GM19468 (cell line): ENCODE data around the gene PHAX.
"Not testable (repeated sequence)": the region's sequence is repeated elsewhere in the genome, so short reads cannot be mapped to it uniquely, and the experiment has no call there.

Experiments used
- ATAC-seq: cut with Tn5 transposase; IDR thresholded peaks from one replicate; pipeline ENCODE4 v1.9.1; 2021; ENCODE audit warnings: mild to moderate bottlenecking, moderate library complexity, moderate number of reproducible peaks; ENCODE audit not compliant: unreplicated experiment; ENCODE audit errors: extremely low read depth

The PHAX gene

GRCh38 chr5:126650463-126650862 is 49.7 kb downstream of the PHAX start:
- ATAC-seq, result no peak

- no peak for ATAC-seq
Measured at GRCh38 chr5:126651013-126651577, 50.3 kb downstream of the PHAX start.

- ATAC-seq, result no peak
Measured at GRCh38 chr5:126656401-126657007, 55.8 kb downstream of the PHAX start.

GRCh38 chr5:126658561-126658960 is 57.8 kb downstream of the PHAX start:
- ATAC-seq, result no peak

GRCh38 chr5:126659805-126660482 is 59.2 kb downstream of the PHAX start:
- ATAC-seq, result no peak

- ATAC-seq, result no peak
Measured at GRCh38 chr5:126664586-126664985, 63.8 kb downstream of the PHAX start.

- ATAC-seq, result not testable (repeated sequence)
Measured at GRCh38 chr5:126670109-126670508, 69.4 kb downstream of the PHAX start.

- ATAC-seq, result not testable (repeated sequence)
Measured at GRCh38 chr5:126671681-126672080, 70.9 kb downstream of the PHAX start.

- ATAC-seq, result no peak
Measured at GRCh38 chr5:126673477-126673876, 72.7 kb downstream of the PHAX start.

- ATAC-seq, result no peak
Measured at GRCh38 chr5:126674145-126674544, 73.4 kb downstream of the PHAX start.

GRCh38 chr5:126675338-126675737 is 74.6 kb downstream of the PHAX start:
- ATAC-seq, result no peak

- ATAC-seq, result peak; percentile 67
Measured at GRCh38 chr5:126676195-126676624, 75.5 kb downstream of the PHAX start.
